ENCODE results near the gene MXI1.
"Not testable (repeated sequence)": the region's sequence is repeated elsewhere in the genome, so short reads cannot be mapped to it uniquely, and the experiment has no call there.

Gene MXI1

GRCh38 chr10:110181911-110182310 is 25.5 kb upstream of the MXI1 start:
- DNase-seq (ENCODE audit: low read depth), result no peak

- DNase-seq (ENCODE audit: low read depth), result no peak
Measured at GRCh38 chr10:110184398-110184797, 23.0 kb upstream of the MXI1 start.

DNA sequence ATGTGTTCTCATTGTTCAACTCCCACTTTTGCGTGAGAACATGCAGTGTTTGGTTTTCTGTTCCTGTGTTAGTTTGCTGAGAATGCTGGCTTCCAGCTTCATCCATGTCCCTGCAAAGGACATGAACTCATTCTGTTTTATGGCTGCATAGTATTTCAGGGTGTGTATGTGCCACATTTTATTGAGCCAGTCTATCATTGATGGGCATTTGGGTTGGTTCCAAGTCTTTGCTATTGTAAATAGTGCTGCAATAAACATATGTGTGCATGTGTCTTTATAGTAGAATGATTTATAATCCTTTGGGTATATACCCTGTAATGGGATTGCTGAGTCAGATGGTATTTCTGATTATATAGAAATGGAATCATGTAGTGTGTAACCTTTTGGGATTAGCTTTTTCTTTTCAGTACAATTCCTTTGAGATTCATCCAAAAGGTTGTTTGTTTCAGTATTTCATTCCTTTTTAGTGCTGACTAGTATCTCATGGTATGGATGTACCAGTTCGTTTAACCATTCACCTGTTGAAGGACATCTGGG is 21.7 kb upstream of the MXI1 start:
- not testable (repeated sequence) for DNase-seq (ENCODE audit: low read depth)

GRCh38 chr10:110190170-110190569 is 17.2 kb upstream of the MXI1 start:
- no peak for DNase-seq (ENCODE audit: low read depth)

DNA sequence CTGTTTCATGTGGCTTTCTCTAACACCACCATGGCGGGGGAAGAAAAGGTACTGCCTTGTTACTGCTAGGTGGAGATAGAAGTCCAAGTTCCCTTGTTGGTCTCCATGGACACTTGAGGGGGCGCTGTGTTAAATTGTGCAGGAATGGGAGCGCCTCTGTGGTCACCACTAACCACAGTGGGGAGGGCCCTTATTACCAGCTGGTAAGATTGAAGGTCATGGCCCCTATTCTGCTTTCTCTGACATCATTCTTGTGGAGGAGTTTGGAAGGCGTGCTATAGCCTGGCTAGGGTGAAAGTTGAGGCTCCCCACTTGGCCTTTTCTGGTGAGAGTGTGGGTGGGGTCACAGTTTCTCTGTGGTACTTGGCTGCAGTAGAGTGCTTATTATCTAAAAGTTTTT is 14.9 kb upstream of the MXI1 start:
- DNase-seq (ENCODE audit: low read depth), result no peak

GRCh38 chr10:110200503-110200902 is 6.9 kb upstream of the MXI1 start:
- DNase-seq (ENCODE audit: low read depth), result no peak

DNA sequence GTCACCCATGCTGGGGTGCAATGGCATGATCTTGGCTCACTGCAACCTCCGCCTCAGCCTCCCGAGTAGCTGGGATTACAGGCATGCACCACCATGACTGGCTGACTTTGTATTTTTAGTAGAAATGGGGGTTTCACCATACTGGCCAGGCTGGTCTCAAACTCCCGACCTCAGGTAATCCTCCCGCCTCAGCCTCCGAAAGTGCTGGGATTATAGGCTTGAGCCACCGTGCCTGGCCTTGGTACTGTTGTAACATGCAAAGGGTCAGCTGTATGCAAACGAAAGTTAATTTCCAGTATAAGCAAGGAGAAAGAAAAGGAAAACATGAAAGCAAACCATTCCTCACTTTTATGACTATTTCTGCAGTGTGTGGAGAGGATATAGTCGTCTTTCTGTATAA is 6.4 kb upstream of the MXI1 start:
- DNase-seq (ENCODE audit: low read depth), result not testable (repeated sequence)

GRCh38 chr10:110203500-110204455 is 3.6 kb upstream of the MXI1 start:
- no peak for DNase-seq (ENCODE audit: low read depth)

DNA sequence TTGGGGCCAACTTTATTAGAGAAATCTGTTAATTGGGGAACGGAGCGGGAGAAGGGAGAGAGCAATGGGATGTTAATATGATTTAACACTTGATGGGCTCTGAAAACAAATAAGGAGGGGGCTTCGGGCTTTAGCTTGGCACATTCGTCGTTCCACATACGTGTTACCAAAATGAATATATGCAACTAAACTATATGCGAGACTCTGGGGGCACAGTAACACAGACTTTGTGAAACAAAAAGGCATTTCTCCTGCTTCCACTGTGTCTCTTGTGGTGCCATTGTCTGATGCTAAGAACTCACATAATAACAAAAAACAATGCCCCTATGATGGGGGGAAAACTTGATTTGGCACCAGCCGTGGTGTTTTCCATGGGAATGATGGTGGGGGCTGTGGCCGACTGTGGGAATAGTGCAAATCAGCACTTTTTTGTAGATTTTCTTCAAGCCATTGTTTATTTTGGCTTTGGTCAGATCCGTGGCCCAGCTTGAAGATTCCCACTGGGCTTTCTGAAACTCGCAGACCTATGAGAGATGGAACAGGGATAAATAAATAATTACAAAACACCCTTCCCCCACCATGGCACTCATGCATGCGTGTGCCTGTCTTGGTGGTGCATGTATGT is 2.2 kb upstream of the MXI1 start:
- no peak for DNase-seq (ENCODE audit: low read depth)

DNA sequence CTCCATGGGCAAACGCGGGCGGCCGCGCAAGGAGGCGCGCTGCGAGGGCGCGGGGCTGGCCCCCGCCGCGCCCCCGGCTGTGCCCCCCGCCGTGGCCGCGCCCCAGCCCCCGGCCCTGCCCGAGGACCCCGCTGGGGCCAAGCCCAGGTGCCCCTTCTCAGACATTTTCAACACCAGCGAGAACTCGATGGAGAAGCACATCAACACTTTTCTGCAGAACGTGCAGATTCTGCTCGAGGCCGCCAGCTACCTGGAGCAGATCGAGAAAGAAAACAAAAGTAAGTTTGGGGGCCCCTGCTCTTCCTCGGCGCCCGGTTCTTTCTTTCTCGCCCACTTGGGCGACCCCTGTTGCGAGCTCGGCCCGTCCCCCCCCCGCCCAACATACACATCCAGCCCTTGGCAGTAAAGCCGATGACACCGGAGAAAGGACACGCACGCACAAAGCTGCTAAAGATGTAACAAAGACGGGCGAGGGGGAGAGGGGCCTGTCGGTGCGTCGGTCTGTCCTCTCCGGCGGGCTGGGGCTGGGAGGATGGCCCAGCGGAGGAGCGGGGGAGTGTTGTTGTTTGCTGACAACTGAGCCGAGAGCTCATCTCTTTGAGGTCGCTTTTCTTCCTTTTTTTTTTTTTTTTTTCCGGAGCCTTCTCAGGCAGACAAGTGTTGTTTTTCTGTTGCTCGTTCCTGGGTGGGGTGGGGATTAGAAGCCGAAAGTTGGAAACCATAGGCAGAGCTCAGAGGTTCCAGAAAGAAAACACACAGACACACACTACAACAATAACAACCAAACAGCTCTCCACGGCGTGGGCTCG is 604 bp downstream of the MXI1 start:
- no peak for DNase-seq (ENCODE audit: low read depth)

GRCh38 chr10:110208614-110209453 is 1.4 kb downstream of the MXI1 start:
- DNase-seq (ENCODE audit: low read depth), result no peak

GRCh38 chr10:110209454-110209925 is 2.1 kb downstream of the MXI1 start:
- DNase-seq (ENCODE audit: low read depth), result peak; percentile 47

DNA sequence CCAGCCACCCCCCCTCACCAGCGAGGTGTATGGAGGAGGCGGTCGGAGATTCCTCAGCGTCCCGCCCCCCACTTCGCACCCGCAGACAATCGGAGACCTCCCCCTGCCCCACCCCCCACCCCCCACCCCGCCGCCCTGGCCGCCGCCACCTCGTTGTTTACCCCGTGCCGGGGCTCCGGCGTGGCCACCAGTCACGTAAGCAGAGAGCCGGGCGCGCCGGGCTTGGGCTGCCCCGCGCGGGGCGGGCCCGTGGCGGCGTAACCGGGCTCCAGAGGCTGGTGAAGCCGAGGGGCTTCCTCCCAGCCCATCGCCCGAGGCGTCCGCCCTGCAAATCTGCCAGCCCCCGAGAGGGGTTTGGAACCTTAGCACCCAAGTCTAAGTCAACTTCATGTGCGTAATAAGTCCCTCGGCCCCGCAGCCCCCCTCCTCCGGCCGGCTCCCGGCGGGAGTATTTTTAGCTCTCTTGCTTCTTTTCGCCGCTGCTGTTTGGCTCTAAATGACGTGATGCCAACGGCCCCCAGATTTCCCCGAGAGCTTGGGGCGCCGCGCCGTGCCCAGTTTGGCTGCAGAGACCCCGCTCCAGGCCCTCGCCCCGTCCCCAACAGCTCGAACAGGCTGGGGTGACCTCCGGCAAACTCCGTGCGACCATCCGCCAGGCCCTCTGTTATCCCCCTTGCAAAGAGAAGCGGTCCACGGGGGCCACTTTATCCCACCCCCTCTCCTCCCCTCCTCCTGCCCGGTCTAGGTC is 2.7 kb downstream of the MXI1 start:
- no peak for DNase-seq (ENCODE audit: low read depth)

GRCh38 chr10:110210674-110211464 is 3.5 kb downstream of the MXI1 start:
- peak; percentile 96 for DNase-seq (ENCODE audit: low read depth)

DNA sequence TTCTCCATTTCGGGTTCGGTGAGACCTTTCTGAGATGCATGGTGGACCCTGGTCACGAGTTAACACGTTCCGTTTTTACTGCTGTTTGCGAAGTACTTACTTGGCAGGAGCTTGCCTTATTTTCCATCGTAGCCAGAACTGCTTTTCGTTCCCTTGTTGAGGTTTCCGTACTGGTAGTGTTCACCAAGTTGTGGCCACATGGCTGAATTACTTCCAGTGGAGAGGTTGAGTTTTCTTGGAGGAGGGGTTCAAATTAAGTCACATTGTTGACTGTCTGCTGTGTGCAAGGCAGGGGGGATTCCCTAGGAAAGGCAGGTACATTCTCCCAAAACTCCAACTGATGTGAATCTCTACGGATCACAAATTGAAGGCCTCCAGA is 4.0 kb downstream of the MXI1 start:
- DNase-seq (ENCODE audit: low read depth), result no peak

DNA sequence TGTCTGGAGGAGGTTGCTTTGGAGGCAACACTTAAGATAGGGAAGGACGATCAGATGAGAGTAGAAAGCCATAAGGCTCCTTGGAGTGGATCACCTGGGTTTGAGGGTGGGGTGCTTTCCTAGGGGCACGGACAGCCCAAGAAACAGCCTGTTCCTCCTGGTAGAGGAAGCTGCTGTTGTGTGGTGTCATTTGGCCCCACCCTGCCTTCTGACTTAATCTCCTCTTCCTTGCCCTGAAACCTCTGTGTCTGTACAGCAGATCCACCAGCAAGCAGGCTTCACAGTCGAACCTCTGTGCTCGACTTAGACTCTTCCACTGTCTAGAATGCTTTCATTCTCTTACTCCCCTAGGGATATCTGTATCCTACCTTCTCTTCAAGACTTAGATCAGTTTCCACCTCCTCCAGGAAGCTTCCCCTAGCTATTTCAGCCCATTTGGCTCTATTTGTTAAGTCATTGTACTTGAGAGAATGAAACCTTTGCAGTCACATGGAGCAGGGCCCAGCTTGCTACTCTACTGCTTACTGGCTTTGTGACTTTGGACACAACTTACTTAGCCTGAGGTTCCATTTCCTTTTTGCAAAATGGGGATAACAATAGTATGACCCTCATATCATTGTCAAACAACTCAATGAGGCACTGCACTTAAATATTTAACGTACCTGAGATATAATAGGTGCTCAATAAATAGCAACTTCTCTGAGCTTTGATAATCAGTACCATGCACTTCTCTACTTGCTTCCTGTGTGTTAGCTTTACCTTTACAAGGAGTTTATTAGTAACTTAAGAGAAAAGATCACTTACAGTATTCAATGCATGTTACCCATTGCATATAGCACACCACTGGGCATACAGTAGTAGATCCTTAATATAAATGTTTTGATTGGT is 5.0 kb downstream of the MXI1 start:
- no peak for DNase-seq (ENCODE audit: low read depth)

- DNase-seq (ENCODE audit: low read depth), result no peak
Measured at GRCh38 chr10:110214371-110214826, 7.0 kb downstream of the MXI1 start.

Data from HS-5 (cell line).